PC-3 (cell line): Measurements from ENCODE around the gene CEP112. TPM values are rescaled to one million over a fixed set of nuclear protein-coding genes. Genes with fewer than 3 reads are reported as not detected.

ENCODE experiments used
- ATAC-seq: fragments of 200-7000 bp; cut with Tn5 transposase; 2 replicates; pipeline ENCODE4 v1.9.1; 2020; ENCODE audit warnings: mild to moderate bottlenecking, moderate library complexity
- BruUV-seq: library from RNA; stranded (reverse); fragments of 400-500 nt; replicated peaks from 2 replicates; lab custom pipeline; 2021; lab: Mats Ljungman, UMichigan
- CTCF ChIA-PET: fragments of 300-600 bp; sonication (Branson Sonifier 250); formaldehyde crosslinking; loops from one replicate; lab custom pipeline; 2022; ENCODE audit warnings: antibody characterized with exemption; lab: Charles Lee
- POLR2A ChIA-PET: fragments of 300-600 bp; sonication (Branson Sonifier 250); formaldehyde crosslinking; loops from one replicate; lab custom pipeline; 2022; ENCODE audit warnings: antibody characterized with exemption; ENCODE audit not compliant: unreplicated experiment; lab: Charles Lee
- DNase-seq: peaks from one replicate; pipeline ENCODE4 v3.0.0-alpha.2; 2015
- H2AFZ ChIP-seq: fragments of 300-600 bp; sonication (generic); 2 replicates; pipeline ENCODE4 v1.6.0; 2016; ENCODE audit warnings: antibody characterized with exemption, low read length
- H3F3A ChIP-seq: fragments of 300-600 bp; sonication (generic); one replicate; pipeline ENCODE4 v1.6.0; 2017; ENCODE audit warnings: antibody characterized with exemption, low read length, control low read depth, mild to moderate bottlenecking; ENCODE audit not compliant: unreplicated experiment
- H3K27ac ChIP-seq: fragments of 300-600 bp; sonication (generic); 2 replicates; pipeline ENCODE4 v1.5.1; 2016; ENCODE audit warnings: mild to moderate bottlenecking, low read length
- H3K27me3 ChIP-seq: fragments of 300-600 bp; sonication (generic); 2 replicates; pipeline ENCODE4 v1.6.1; 2016; ENCODE audit warnings: low read length, mixed read lengths
- H3K36me3 ChIP-seq: fragments of 300-600 bp; sonication (generic); 2 replicates; pipeline ENCODE4 v1.6.1; 2016; ENCODE audit warnings: low read depth, mixed run types, low read length, mixed read lengths
- H3K4me1 ChIP-seq: fragments of 300-600 bp; sonication (generic); 2 replicates; pipeline ENCODE4 v1.5.1; 2016; ENCODE audit warnings: low read length; ENCODE audit not compliant: insufficient read depth
- H3K4me2 ChIP-seq: fragments of 300-600 bp; sonication (generic); 2 replicates; pipeline ENCODE4 v1.6.0; 2016; ENCODE audit warnings: low read length
- H3K4me3 ChIP-seq: fragments of 300-600 bp; sonication (generic); 2 replicates; pipeline ENCODE4 v1.5.1; 2016; ENCODE audit warnings: mild to moderate bottlenecking, low read length, mixed read lengths
- H3K79me2 ChIP-seq: fragments of 300-600 bp; sonication (generic); 2 replicates; pipeline ENCODE4 v1.6.1; 2017; ENCODE audit warnings: low read length, mixed read lengths
- H3K9ac ChIP-seq: fragments of 300-600 bp; sonication (generic); 2 replicates; pipeline ENCODE4 v1.6.0; 2016; ENCODE audit warnings: mild to moderate bottlenecking, low read length
- H3K9me2 ChIP-seq: fragments of 300-600 bp; sonication (generic); replicated peaks from 2 replicates; pipeline ENCODE4 v1.6.1; 2016; ENCODE audit warnings: mixed run types, low read length, mixed read lengths
- H3K9me3 ChIP-seq: fragments of 300-600 bp; sonication (generic); 2 replicates; pipeline ENCODE4 v1.6.1; 2016; ENCODE audit warnings: low read length, mixed read lengths
- H4K20me1 ChIP-seq: fragments of 300-600 bp; sonication (generic); 2 replicates; pipeline ENCODE4 v1.6.1; 2016; ENCODE audit warnings: low read length, mixed read lengths
- EZH2 ChIP-seq: fragments of 300-600 bp; sonication (generic); IDR thresholded peaks from one replicate; pipeline ENCODE4 v1.6.1; 2017; ENCODE audit warnings: antibody characterized with exemption, mild to moderate bottlenecking, low read length; ENCODE audit not compliant: unreplicated experiment
- EZH2phosphoT487 ChIP-seq: fragments of 300-600 bp; sonication (generic); IDR thresholded peaks from 2 replicates; pipeline ENCODE4 v1.6.1; 2018; ENCODE audit warnings: mild to moderate bottlenecking, antibody characterized with exemption, low read length, borderline replicate concordance
- intact Hi-C: fragments of 100-400 bp; cut with micrococcal nuclease; formaldehyde crosslinking; loops from 2 replicates; pipeline ENCODE4 v1.9.0; 2023
- total RNA-seq: library from RNA; depleted of rRNA; stranded (reverse); fragments of >200 nt; gene quantifications from 2 replicates; pipeline ENCODE4 v1.2.3, GENCODE V29; 2014
- TF ChIP-seq, protein P1 (sequence below): fragments of 300-600 bp; sonication (generic); conservative IDR thresholded peaks from 2 replicates; pipeline ENCODE4 v1.5.1; 2017; ENCODE audit warnings: antibody characterized with exemption, low read depth, mild to moderate bottlenecking, low read length

Gene CEP112
- total RNA-seq, 1 experiment from 2014 or later: 6.5 TPM

GRCh38 chr17:65633146-65633881 is 558.6 kb downstream of the CEP112 start:
- Histone ChIP-seq H3K27ac (peak overlapping the region; percentile 72), H3K4me2 (peak overlapping the region; percentile 52), H3K36me3 (no peaks in the 10 kb centered on the region), H3K4me1 (peaks cover 32% of the 10 kb centered on the region), H4K20me1 (no peaks in the 10 kb centered on the region), H3K9me3 (no peaks in the 10 kb centered on the region), H3K9ac (no peak overlapping the region), H3F3A (no peaks in the 10 kb centered on the region), H3K27me3 (no peaks in the 10 kb centered on the region), H2AFZ (no peak overlapping the region), H3K9me2 (no peaks in the 10 kb centered on the region), H3K79me2 (no peaks in the 10 kb centered on the region), H3K4me3 (no peak overlapping the region)
- ChIA-PET CTCF (interaction anchor here (0.6 kb wide), 1 partner anchor 47 kb away, joined by 3 read pairs; no protein-coding TSS in a partner anchor), POLR2A (no interaction called here)
- ATAC-seq (no peak), DNase-seq (no peak)
- intact Hi-C loops: no loop called here
- BruUV-seq: no TSS peak
- TF ChIP-seq EZH2 (no peak), EZH2phosphoT487 (no peak)
- TF ChIP-seq, protein P1, sequence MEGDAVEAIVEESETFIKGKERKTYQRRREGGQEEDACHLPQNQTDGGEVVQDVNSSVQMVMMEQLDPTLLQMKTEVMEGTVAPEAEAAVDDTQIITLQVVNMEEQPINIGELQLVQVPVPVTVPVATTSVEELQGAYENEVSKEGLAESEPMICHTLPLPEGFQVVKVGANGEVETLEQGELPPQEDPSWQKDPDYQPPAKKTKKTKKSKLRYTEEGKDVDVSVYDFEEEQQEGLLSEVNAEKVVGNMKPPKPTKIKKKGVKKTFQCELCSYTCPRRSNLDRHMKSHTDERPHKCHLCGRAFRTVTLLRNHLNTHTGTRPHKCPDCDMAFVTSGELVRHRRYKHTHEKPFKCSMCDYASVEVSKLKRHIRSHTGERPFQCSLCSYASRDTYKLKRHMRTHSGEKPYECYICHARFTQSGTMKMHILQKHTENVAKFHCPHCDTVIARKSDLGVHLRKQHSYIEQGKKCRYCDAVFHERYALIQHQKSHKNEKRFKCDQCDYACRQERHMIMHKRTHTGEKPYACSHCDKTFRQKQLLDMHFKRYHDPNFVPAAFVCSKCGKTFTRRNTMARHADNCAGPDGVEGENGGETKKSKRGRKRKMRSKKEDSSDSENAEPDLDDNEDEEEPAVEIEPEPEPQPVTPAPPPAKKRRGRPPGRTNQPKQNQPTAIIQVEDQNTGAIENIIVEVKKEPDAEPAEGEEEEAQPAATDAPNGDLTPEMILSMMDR: no peak

- H3K9ac ChIP-seq: no peak overlapping the region
- intact Hi-C loops: no loop called here
- no peak for DNase-seq
- H3K36me3 ChIP-seq: no peaks in the 10 kb centered on the region
- H3K79me2 ChIP-seq: no peaks in the 10 kb centered on the region
- H3K27ac ChIP-seq: no peak overlapping the region
- H3F3A ChIP-seq: no peaks in the 10 kb centered on the region
- no peaks in the 10 kb centered on the region for H3K27me3 ChIP-seq
- ATAC-seq: no peak
- no peak overlapping the region for H3K4me2 ChIP-seq
- no peaks in the 10 kb centered on the region for H3K9me2 ChIP-seq
- BruUV-seq: no TSS peak
- H3K4me1 ChIP-seq: peaks cover 44% of the 10 kb centered on the region
- H4K20me1 ChIP-seq: no peaks in the 10 kb centered on the region
- H3K9me3 ChIP-seq: no peaks in the 10 kb centered on the region
- CTCF ChIA-PET: no interaction called here
- no peak overlapping the region for H3K4me3 ChIP-seq
- H2AFZ ChIP-seq: no peak overlapping the region
- POLR2A ChIA-PET: no interaction called here
- TF ChIP-seq EZH2phosphoT487 (no peak), EZH2 (no peak)
- TF ChIP-seq, protein P1: no peak
These were observed 561.4 kb downstream of the CEP112 start for GRCh38 chr17:65630502-65630901.

DNA sequence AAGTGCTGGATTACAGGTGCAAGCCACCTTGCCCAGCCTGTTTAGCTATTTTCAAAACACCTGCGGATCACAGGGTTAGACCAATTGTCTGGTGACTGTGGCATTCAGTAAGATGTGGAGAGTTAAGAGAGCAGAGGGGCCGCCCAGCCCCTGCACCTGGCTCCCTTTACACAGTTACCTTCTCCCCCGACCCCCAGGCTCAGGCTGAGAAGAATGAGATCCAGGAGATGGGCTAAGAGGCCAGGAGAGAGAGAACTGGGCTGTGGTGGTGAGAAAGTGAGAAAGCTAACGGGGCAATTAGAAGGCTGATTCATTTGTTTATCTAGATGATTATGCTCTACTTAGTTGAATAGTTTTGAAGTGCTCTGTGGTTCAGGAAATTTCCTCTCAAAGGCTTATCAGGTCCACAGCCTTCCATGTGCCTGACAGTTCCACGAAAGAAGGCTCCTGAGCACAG is 562.7 kb downstream of the CEP112 start:
- peak overlapping the region; percentile 71 for H3K4me2 ChIP-seq
- no peak overlapping the region for H3K4me3 ChIP-seq
- no peaks in the 10 kb centered on the region for H3K27me3 ChIP-seq
- peaks cover 36% of the 10 kb centered on the region for H3K4me1 ChIP-seq
- peak overlapping the region; percentile 46 for H3K27ac ChIP-seq
- ATAC-seq (no peak), DNase-seq (no peak)
- H4K20me1 ChIP-seq: no peaks in the 10 kb centered on the region
- H3F3A ChIP-seq: no peaks in the 10 kb centered on the region
- no peak overlapping the region for H2AFZ ChIP-seq
- peak overlapping the region; percentile 45; the same call in 1 of the 2 replicates for H3K9ac ChIP-seq
- intact Hi-C loops: loop anchor here (2.0 to 5.0 kb wide), 4 partner anchors 68 to 358 kb away; partner anchors contain the start of gene AXIN2
- TF ChIP-seq EZH2phosphoT487 (no peak), EZH2 (no peak)
- TF ChIP-seq, protein P1: no peak
- no TSS peak for BruUV-seq
- H3K9me2 ChIP-seq: no peaks in the 10 kb centered on the region
- ChIA-PET POLR2A (interaction anchor here (0.6 kb wide), 1 partner anchor 150 kb away, joined by 7 read pairs; no protein-coding TSS in a partner anchor), CTCF (no interaction called here)
- no peaks in the 10 kb centered on the region for H3K79me2 ChIP-seq
- H3K9me3 ChIP-seq: no peaks in the 10 kb centered on the region
- no peaks in the 10 kb centered on the region for H3K36me3 ChIP-seq
